GM12878 (cell line): ENCODE results near the gene METTL21A.

Experiments used
- ASH2L ChIP-seq: fragments of 300-600, 200-600 bp; sonication (generic); IDR thresholded peaks from 2 replicates; pipeline ENCODE4 v1.6.1; 2017; ENCODE audit warnings: low read depth, mild to moderate bottlenecking, borderline replicate concordance
- CTCF ChIP-seq, 3 experiments: IDR thresholded peaks in 2 of 3; conservative IDR thresholded peaks in 1 of 3; 2 replicates each; pipeline ENCODE4 v1.5.1; 2011; ENCODE audit warnings: low read depth in 3 of 3, low read length in 3 of 3, mild to moderate bottlenecking in 3 of 3, control low read depth in 2 of 3, moderate library complexity in 2 of 3, inconsistent platforms in 1 of 3, mixed read lengths in 1 of 3; ENCODE audit not compliant: control insufficient read depth in 2 of 3, insufficient read depth in 1 of 3; ENCODE audit errors: extremely low read depth in 1 of 3
- IRF3 ChIP-seq: fragments of 450-650 bp; IDR thresholded peaks from 2 replicates; pipeline ENCODE4 v1.6.1; 2014; ENCODE audit warnings: mild to moderate bottlenecking
- SP1 ChIP-seq: IDR thresholded peaks from one replicate; pipeline ENCODE4 v1.6.1; 2011; ENCODE audit warnings: low read depth, low read length
- TARDBP ChIP-seq: IDR thresholded peaks from 2 replicates; pipeline ENCODE4 v1.6.1; 2016; ENCODE audit warnings: borderline replicate concordance

GRCh38 chr2:207589143-207589542, 36.1 kb downstream of the METTL21A start:
- TF ChIP-seq TARDBP, result no peak
- TF ChIP-seq ASH2L, result no peak
- no peak for TF ChIP-seq SP1
- TF ChIP-seq IRF3, result no peak
- no peak for TF ChIP-seq CTCF (IDR thresholded peaks at IDR 0.05 in 2 of 3, conservative IDR thresholded peaks at IDR 0.05 in 1 of 3; ENCODE audit: control insufficient read depth in 2 of 3, extremely low read depth in 1 of 3, insufficient read depth in 1 of 3, low read depth in 3 of 3, low read length in 3 of 3)
